HG02642 (cell line): ENCODE data around the gene SNX9.

Experiments used
- ATAC-seq: cut with Tn5 transposase; IDR thresholded peaks from one replicate; pipeline ENCODE4 v1.9.1; 2021; ENCODE audit warnings: mild to moderate bottlenecking; ENCODE audit not compliant: unreplicated experiment, poor library complexity

SNX9 gene

DNA sequence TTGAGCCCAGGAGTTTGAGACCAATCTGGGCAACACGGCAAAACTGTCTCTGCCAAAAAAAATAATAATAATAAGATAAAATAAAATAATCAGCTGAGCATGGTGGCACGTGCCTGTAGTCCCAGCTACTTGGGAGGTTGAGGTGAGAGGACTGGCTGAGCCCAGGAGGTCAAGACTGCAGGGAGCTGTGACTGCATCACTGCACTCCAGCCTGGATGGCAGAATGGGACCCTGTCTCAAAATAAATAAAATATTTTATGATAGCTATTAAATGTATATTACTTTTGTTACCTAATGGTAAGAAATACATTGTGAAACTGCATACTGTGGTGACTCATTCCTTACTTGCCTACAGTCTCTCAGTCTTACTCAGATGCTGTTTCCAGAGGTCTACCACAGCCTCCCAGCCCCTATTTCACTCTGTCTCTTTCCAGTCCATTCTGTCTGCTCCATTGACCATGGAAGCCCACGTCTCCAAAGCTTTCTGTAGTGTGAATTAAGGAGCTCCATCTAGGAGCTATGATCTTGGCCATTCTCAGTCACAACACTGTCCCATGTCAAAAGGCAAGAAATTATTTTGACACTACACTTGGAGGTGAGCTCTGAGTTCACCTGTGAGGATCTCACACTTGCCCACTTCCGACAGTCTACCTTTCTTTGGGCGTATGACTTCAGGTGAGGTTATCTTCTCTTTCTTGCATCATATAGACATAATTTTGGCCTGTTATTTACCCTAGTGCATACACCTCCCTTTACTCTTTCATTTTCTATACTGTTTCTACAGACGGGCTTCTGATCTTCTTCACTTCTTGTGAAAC lies 22.4 kb upstream of the SNX9 start:
- ATAC-seq = peak; percentile 94

DNA sequence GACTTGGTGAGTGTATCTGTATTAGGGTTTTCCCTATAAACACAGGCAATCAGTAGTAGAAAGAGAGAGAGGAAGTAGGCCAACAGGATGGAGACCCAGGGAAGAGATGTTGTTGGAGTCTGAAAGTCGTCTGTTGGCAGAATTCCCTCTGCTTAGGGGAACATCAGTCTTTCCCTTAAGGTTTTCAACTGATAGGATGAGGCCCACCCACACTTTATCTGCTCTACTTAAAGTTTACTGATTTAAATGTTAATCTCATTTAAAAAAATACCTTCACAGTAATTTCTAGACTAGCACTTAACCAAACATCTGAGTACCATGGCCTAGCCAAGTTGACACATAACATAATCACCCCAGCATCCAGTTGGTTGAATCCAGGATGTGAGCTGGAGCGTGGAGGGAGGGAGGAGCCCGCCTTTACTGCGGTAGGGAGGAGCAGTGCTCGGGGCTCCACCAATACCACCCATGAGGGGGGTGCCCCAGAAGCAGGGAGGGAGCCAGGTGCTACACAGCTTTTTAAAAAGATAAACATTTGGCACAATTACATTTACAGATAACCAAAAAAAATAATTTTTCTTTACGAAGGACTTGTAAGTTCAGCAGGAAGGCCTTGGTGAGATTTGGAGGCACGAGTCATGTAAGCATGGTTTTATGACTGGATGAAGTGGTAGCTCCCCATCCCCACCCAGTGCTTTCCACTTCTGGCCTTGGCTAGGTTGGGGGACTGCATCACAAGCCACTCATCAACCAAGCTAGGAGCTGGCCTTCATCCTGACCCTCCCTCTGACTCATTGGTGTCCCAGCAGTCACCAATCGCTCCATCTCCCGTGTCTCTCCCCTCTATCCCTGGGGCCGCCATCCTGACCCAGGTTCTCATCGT lies 18.4 kb upstream of the SNX9 start:
- ATAC-seq = no peak

DNA sequence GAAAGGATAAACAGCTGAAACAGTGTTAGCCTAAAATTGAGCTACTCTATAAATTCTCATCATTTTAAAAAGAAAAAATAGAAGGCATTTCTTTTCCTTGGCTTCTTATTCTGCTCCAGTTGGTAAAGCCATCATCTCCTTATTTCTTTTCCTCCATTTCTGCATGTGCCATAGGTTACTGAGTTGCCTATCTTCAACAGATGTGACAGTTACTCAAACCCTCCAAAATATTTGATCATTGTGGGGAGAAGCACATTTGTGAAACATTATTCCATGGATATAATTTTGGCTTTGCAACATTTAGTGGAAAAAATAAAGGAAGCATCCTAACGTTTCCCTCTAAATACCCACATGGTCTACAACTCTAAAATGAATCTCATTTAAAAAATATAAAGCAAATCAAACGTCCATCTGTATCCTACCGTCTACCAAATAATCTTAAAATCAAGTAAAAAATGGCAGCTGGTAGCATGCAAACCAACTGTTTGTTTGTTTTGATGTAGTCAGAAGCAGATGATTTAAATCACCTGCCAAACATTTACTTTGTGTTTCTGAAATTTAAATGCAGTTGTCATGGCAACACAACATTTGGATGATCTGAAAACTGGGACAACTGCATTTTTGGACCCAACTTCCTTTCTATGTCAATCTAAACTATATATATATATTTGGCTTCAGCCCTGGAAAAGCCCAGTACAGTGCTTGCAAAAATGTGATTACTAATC lies 16.8 kb upstream of the SNX9 start:
- no peak for ATAC-seq

DNA sequence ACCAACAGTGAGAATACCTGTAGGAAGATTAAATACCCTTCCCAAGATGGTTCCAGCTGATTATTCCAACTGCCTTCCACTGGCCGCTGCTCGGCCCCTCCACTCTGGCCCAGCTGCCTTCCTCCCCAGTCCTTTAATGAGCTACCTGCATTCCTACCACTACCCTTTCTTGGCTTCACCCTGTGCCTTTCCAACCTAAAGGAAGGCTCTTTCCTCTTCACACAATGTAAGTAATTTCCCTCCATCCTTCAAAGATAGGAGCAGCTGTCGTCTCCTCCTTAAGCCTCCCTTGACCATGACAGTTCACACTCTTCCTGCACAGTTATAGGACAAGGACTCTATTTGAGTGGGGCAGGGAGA lies 16.2 kb upstream of the SNX9 start:
- ATAC-seq = no peak

DNA sequence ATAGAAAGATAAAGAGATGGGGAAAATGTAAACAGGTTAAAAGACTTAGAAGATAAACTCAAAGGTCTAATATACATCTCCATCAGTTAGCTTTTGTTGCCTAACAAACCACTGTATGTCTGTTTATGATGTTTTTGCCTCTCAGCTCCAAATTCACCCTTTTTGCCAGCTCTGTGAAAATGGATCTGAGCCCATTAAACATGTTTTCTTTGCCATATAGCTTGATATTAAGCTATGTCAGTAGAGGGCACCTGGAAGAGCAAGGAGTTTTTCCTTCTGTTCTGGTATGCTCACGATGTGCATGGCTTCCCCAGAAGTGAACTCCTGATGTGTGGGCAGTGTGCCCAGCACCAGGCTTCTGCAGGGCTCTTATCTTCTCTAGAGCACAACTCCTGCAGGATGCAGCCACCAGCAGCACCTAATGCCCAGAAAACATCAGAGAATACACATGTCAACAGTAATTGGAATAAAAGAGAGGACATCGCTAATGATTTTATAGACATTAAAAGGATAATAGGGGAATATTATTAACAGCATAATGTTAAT lies 14.6 kb upstream of the SNX9 start:
- ATAC-seq = no peak

DNA sequence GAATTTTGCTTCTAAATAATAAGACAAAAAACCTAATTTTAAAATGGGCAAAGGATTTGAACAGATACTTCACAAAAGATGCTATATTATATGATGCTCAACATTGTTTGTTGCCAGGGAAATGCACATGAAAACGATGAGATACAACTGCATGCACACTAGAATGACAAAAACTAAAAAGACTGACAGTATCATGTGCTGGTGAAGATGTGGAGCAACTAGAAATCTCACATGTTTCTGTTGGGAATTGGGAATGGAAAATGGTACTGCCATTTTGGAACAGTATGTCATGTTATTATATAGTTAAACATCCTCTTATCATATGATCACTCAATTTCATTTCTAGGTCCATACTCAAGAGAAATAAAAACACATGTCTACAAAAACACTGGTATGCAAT lies 13.4 kb upstream of the SNX9 start:
- ATAC-seq = no peak

DNA sequence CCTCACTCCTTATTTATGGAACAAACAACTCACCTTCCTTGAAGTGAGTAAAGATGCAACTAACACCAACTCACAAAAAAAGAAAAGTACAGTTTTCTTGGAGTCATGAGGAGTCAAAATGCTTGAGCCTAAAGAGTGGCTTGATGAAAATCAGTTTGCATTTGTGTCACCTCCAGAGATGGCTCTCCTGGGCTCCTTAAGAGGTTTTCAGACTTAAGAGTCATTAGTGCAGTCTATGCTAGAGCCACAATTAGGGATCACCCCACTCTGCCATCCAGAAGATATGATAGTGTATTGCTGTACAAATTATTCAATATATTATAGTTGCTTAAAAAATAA lies 11.9 kb upstream of the SNX9 start:
- ATAC-seq = no peak

DNA sequence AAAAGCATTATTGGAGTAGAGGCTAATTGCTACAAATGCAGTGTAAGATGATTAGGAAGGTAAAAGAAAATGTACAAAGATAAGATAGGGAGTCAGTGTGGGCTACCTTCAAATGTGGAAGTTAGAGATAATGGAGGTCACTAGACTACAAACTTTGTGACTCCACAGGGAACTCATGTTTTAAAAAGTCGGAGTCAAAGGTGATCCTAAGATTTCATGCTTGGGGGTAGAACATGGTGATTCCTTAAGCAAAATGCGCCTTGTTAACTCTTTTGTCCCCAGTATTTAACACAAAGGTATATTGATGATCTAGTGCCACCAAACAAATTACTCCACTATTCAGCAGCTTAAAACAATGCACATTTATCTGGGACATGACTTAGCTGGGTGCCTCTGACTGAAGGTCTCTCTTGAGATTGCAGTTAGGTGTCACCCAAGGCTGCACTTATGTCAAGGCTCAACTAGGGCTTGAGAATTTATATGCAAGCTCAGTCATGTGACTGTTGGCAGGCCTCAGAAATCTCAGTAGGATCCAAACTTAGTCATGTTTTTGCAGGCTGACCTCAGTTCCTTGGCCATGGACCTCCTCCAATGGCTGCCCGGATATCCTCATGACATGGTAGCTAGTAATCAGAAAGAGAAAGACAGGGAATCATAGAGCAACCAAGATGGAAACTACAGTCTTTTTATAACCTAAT lies 11.4 kb upstream of the SNX9 start:
- ATAC-seq = no peak

DNA sequence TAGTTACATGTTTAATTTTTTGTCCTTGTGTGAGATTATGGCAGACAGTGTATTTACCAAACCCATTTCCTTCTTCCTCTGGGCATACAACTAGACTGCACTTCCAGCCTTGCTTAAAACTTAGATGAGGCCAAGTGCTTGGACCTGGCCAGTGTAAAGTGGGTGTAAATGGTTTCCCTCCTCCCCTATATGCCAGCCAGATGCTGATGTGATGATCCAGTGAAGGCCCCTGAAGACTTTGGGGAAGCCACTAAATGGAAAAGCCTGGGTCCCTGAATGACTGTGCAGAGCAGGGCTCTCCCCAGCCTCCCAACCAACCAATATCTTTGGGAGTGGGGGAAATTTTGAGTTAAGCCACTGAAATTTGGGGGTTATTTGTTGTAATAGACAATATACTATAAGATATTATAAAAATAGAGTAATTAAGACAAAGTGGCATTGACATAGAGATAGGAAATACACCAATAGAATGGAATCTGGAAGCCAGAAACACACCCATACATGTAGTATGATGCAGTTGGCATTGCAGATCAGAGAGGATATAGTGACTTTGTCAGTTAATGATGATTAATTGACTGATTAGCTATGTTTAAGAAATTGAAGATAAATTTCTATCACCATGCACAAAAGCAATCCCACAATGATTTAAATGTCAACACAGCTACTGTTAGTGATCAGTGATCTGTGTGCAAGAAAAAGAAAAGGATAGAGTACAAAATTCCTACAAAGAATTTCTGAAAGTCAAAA lies 10.4 kb upstream of the SNX9 start:
- no peak for ATAC-seq

DNA sequence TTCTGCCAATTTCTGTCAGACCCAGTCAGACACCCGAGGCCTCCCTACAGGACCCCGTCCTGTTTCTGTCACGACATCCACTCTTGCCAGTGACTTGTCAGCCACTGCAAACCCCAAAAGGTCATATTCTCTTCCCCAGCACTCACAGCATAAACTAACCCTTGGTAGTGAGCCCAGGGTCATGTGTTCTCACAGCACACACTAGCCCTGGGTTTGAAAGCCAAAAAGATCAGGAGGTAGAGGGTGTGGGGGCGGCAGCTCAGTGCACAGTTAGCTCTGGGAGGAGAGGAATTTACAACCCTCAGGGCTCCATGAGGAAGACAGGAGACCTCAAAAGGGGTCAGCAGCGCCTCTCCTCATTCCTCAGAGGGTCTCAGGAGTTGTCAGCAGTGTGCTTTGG lies 9.9 kb upstream of the SNX9 start:
- ATAC-seq = no peak

DNA sequence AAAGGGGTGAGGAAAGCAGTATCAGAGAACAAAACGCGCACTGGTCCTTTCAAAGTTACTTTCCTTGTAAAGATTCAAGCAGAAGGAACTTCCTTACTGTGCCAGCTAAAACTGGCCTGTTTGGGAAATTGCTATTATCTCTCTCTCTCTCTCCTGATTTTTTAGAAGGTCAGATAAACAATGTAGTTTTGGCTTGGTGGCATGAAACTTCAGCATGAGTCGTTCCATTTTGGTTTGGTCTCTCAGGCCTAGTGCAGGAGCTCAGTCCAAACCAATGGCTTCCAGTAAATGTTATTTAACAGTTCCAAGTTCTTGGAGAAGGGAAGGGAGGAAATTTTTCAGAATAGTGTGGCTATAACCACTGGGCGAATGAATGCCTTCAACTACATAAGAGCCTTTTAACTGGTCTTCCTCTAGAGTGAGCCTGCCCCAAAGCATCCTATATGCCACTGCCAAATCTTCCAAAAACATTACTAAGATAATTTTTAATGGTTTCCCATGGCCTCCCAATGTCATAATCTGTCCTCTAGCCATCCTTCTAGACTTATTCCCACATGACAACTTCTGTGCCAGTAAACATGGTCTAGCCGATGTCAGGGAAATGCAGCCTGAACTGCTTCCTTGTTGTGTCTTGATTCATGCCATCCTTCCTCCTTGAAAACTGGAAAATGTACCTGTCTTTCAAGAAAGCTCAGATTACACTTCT lies 9.1 kb upstream of the SNX9 start:
- no peak for ATAC-seq

DNA sequence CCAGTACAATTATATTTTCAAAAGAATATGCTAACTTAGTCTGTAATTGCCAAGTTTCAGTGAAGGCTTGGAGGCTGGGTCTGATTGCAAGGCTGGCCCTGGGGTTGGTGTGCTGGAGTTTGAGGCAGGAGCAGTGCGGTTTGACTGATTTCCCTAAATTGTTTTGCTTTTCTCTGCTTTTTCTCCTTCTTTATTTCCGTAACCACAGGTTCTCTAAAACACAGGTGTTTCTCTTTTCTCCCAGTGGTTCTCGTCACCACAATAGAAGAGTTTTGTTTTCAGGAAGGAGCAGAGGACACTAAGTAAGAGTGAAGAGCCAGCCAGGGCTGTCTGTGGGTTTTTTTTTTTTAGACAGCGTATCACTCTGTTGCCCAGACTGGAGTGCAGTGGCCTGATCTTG lies 8.2 kb upstream of the SNX9 start:
- peak; percentile 79 for ATAC-seq

DNA sequence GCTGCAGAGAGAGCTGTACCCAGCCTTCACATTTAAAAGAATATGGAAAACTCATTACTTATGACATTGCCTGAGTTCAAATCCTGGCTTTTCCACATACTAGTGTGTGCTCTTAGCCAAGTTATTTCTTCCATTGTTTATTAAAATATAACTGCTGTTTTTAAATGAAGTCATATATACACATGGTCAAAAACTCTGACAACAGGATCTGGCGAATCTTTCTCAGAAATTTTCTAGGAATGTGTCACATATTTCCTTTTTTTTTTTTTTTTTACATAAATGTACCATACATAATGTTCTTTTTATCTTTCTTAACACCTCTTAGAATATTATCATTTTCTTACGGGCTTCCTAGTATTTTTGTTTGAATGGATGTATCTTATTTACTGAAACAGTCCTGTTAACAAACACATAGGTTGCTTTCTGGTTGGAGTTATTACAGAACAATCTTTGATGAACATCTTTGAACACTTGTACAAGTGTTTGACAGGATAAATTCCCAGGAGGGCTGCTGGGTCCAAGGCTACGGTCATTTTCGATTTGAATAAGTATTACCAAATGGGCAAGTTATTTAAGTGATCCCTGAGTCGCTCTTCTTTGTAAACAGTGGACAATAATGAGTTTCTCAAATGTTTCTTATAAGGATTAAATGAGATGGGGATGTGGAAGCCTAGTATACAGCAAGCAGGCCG lies 1.6 kb upstream of the SNX9 start:
- no peak for ATAC-seq

DNA sequence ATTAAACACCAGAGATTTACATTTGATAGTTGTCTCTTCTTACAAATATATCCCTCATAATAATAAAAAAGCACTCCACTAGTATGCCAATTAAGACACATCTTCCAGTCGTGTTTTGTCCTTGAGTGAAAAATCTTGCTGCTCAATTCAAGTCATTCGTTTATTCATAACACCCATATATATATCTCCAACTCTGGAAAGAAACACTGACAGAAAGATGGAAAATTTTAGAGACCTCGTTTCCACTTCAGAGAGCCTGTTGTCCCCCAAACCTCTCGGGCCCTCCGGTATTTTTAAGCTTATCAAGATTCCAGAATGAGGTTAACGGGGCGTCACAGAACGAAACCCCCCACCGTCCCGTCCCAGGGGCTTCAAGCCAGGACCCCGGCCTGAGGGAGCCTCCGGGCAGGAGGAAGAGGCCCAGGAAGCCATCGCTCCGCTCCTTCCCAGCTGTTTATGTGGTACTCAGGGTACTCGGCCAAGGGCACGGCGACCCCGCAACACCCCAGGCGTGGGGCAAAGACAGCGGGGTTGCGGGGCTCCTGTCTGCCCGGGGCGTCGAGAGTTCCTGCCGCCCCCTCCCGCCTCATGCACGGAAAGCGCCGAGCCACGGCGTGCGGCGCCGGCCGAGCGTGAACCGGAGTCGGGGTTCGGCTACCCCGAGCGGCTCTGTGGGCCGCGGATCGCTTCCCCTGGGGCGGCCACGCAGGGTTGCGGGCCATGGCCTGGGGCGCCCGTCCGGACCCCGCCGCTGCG lies 623 bp upstream of the SNX9 start:
- ATAC-seq = peak; percentile 12

DNA sequence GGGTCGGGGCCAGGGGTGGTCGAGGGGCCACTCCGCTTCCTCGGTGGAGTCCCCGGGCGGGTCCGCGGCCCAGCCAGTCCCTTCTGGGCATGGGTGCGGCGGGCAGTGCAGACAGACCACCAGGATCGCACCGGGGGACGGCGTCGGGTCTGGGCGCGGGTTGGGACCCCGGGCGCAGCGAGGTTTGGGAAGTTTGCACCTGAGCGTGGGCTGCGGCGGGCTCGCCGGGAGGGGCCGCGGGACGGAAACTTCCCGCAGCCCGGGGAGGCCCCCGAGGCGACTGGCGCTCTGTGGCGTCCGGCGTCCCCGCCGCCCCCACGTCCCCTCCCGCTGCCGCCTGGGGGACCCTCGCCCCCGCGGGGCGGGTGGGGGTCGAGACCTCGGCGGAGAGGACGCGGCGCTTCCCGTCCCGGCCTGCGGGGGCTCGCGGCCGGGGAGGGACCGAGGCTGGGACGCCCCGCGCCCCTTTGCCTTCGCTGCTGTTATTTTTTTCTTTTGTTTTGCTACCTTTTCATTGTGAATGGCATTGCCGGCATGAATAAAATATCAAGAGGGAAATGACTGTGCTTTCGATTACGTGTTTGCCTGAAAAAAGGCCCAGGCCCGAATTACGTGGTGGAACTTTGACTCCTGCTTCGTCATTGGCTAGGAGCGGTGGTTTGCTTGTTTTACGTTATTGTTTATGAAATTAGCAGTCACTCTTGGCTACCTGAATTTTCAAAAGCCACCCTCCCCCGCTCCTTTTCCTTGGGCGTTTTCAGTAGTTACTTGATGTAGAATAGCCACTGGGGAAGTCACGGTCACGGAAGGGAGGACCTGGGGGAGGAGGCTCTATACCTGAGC lies 703 bp downstream of the SNX9 start:
- ATAC-seq = peak; percentile 50

DNA sequence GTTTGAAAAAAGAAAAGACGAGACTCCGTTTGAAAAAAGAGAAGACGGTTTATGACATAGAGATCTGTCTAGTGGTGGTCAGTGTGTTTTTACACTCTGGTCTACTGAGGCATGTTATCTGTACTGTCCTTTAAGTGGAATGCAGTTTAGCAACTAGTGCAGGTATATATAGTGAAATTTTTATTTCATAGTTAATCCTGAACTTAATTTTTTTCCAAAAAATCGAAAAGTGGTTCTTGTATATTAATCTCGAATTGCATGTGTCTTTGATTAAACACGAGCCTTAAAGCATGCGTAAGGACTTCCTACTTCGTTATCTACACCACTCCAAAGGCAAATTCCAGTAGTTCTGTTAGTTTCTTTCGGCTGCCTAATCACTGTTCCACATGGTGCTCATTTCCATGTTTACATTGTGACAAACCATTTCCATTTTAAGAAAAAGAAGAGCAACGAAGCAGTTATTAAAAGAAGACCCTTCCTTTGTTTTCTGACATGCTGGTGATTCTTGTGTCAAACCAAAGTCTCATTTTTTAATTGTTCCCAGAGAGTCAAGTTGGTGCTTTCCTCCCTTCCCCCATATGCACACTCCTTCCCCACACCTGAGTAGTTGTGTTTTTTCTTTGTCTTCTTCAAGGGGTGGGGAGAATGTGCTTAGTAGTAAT lies 2.3 kb downstream of the SNX9 start:
- no peak for ATAC-seq
